ENCODE results near the gene COPS2. TPM values are rescaled to one million over a fixed set of nuclear protein-coding genes. Genes with fewer than 3 reads are reported as not detected.

Gene COPS2
- total and polyA plus RNA-seq, 2 donors (not counting 1 experiment from before 2014, with no cell fraction given) = 92.2 to 98.1 TPM

GRCh38 chr15:49155834-49156627 is 632 bp upstream of the COPS2 start:
- TF ChIP-seq, protein P1, sequence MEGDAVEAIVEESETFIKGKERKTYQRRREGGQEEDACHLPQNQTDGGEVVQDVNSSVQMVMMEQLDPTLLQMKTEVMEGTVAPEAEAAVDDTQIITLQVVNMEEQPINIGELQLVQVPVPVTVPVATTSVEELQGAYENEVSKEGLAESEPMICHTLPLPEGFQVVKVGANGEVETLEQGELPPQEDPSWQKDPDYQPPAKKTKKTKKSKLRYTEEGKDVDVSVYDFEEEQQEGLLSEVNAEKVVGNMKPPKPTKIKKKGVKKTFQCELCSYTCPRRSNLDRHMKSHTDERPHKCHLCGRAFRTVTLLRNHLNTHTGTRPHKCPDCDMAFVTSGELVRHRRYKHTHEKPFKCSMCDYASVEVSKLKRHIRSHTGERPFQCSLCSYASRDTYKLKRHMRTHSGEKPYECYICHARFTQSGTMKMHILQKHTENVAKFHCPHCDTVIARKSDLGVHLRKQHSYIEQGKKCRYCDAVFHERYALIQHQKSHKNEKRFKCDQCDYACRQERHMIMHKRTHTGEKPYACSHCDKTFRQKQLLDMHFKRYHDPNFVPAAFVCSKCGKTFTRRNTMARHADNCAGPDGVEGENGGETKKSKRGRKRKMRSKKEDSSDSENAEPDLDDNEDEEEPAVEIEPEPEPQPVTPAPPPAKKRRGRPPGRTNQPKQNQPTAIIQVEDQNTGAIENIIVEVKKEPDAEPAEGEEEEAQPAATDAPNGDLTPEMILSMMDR (conservative IDR thresholded peaks at IDR 0.05 in 1 of 2, IDR thresholded peaks at IDR 0.05 in 1 of 2; ENCODE audit: low read depth in 1 of 2, low read length in 2 of 2) = no peak
- TF ChIP-seq EZH2 (IDR thresholded peaks at IDR 0.05; ENCODE audit: low read length, missing control alignments) = no peak
- Histone ChIP-seq H4K20me1 (ENCODE audit: control insufficient read depth, extremely low read depth, insufficient read depth, low read length) (no peaks in the 10 kb centered on the region), H2AFZ (ENCODE audit: low read length) (peak overlapping the region; percentile 98), H3K79me2 (ENCODE audit: control insufficient read depth, insufficient read depth, low read length) (peaks cover 68% of the 10 kb centered on the region), H3K4me1 (ENCODE audit: control insufficient read depth, extremely low read depth, insufficient read depth, low read length) (no peaks in the 10 kb centered on the region), H3K4me3 (replicated peaks in 1 of 4; ENCODE audit: control extremely low read depth in 1 of 4, insufficient read depth in 1 of 4, low read depth in 3 of 4, low read length in 4 of 4) (peak overlapping the region; percentile 86 to 100 (median 97)), H3K27ac (ENCODE audit: insufficient read depth, low read length) (peak overlapping the region; percentile 95), H3K4me2 (ENCODE audit: extremely low read depth, insufficient read depth, low read length) (peak overlapping the region; percentile 83), H3K9me3 (ENCODE audit: control insufficient read depth, insufficient read depth, low read depth, low read length) (no peaks in the 10 kb centered on the region), H3K36me3 (ENCODE audit: control insufficient read depth, insufficient read depth, low read length) (no peaks in the 10 kb centered on the region), H3K27me3 (ENCODE audit: control insufficient read depth, insufficient read depth, low read length) (no peaks in the 10 kb centered on the region), H3K9ac (ENCODE audit: insufficient read depth, low read length) (peak overlapping the region; percentile 74)
- DNase-seq (ENCODE audit: low read depth in 2 of 2) = peak; percentile 31 to 48

DNA sequence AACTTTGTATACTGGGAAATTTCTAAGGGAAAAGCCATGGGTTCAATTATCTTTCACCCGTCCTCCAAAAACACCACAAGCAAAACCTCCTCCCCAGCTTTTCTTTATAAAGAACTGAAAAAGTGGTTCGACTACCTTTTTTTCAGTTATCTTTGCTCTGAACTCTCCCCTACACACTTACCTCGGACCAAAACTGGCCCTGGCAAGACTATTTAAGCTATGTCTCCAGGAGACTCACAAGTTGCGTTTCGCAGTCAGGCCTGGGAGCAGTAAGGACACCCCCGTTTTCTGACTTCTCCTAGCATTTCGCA is 645 bp downstream of the COPS2 start:
- H3K79me2 ChIP-seq (ENCODE audit: control insufficient read depth, insufficient read depth, low read length) = peaks cover 78% of the 10 kb centered on the region
- H3K4me1 ChIP-seq (ENCODE audit: control insufficient read depth, extremely low read depth, insufficient read depth, low read length) = no peaks in the 10 kb centered on the region
- H3K27me3 ChIP-seq (ENCODE audit: control insufficient read depth, insufficient read depth, low read length) = no peaks in the 10 kb centered on the region
- no peak for DNase-seq (ENCODE audit: low read depth in 2 of 2)
- no peaks in the 10 kb centered on the region for H4K20me1 ChIP-seq (ENCODE audit: control insufficient read depth, extremely low read depth, insufficient read depth, low read length)
- H3K36me3 ChIP-seq (ENCODE audit: control insufficient read depth, insufficient read depth, low read length) = no peaks in the 10 kb centered on the region
- TF ChIP-seq, protein P1 (conservative IDR thresholded peaks at IDR 0.05 in 1 of 2, IDR thresholded peaks at IDR 0.05 in 1 of 2; ENCODE audit: low read depth in 1 of 2, low read length in 2 of 2) = no peak
- no peak for TF ChIP-seq EZH2 (IDR thresholded peaks at IDR 0.05; ENCODE audit: low read length, missing control alignments)
- H3K9ac ChIP-seq (ENCODE audit: insufficient read depth, low read length) = peak overlapping the region; percentile 97
- H3K4me3 ChIP-seq (replicated peaks in 1 of 4; ENCODE audit: control extremely low read depth in 1 of 4, insufficient read depth in 1 of 4, low read depth in 3 of 4, low read length in 4 of 4) = peak overlapping the region; percentile 86 to 100 (median 97)
- H3K27ac ChIP-seq (ENCODE audit: insufficient read depth, low read length) = peak overlapping the region; percentile 95
- no peak overlapping the region for H2AFZ ChIP-seq (ENCODE audit: low read length)
- peak overlapping the region; percentile 64 for H3K4me2 ChIP-seq (ENCODE audit: extremely low read depth, insufficient read depth, low read length)
- H3K9me3 ChIP-seq (ENCODE audit: control insufficient read depth, insufficient read depth, low read depth, low read length) = no peaks in the 10 kb centered on the region

DNA sequence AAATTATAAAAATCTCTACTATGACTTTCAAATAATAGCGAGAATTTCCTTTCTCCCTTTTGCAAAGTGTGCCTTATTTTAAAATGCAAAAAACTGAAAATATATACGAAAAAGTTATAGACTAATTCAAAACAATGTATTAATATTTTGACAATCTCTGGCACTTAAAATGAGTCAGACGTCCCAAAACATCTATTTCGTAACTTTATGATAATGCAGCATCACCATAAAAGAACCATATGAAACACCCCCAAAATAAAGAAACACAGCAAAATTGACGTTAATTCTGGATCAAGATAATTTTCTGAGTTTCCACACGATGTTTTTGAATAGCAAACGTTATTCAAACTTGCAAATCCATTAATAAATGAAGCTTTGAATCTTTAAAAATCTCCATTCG is 1.0 kb downstream of the COPS2 start:
- no peaks in the 10 kb centered on the region for H4K20me1 ChIP-seq (ENCODE audit: control insufficient read depth, extremely low read depth, insufficient read depth, low read length)

More for the DNA sequence above, 1.0 kb downstream of the COPS2 start:
- no peak for TF ChIP-seq EZH2 (IDR thresholded peaks at IDR 0.05; ENCODE audit: low read length, missing control alignments)
- TF ChIP-seq, protein P1 (conservative IDR thresholded peaks at IDR 0.05 in 1 of 2, IDR thresholded peaks at IDR 0.05 in 1 of 2; ENCODE audit: low read depth in 1 of 2, low read length in 2 of 2) = no peak
- Histone ChIP-seq H3K4me2 (ENCODE audit: extremely low read depth, insufficient read depth, low read length) (peak overlapping the region; percentile 64), H3K27ac (ENCODE audit: insufficient read depth, low read length) (peak overlapping the region; percentile 95), H3K9me3 (ENCODE audit: control insufficient read depth, insufficient read depth, low read depth, low read length) (no peaks in the 10 kb centered on the region), H3K4me1 (ENCODE audit: control insufficient read depth, extremely low read depth, insufficient read depth, low read length) (no peaks in the 10 kb centered on the region), H3K4me3 (replicated peaks in 1 of 4; ENCODE audit: control extremely low read depth in 1 of 4, insufficient read depth in 1 of 4, low read depth in 3 of 4, low read length in 4 of 4) (peak overlapping the region; percentile 86 to 100 (median 97)), H3K9ac (ENCODE audit: insufficient read depth, low read length) (peak overlapping the region; percentile 97), H3K79me2 (ENCODE audit: control insufficient read depth, insufficient read depth, low read length) (peaks cover 82% of the 10 kb centered on the region), H3K36me3 (ENCODE audit: control insufficient read depth, insufficient read depth, low read length) (no peaks in the 10 kb centered on the region), H2AFZ (ENCODE audit: low read length) (no peak overlapping the region), H3K27me3 (ENCODE audit: control insufficient read depth, insufficient read depth, low read length) (no peaks in the 10 kb centered on the region)
- DNase-seq (ENCODE audit: low read depth in 2 of 2) = peak in 1 of 2 donors; percentile 17
